SU-DHL-6 (cell line): ENCODE measurements around the gene NHLRC4.

Experiments used
- H2AFZ ChIP-seq: fragments of 200-600 bp; sonication (generic); 2 replicates; pipeline ENCODE4 v1.6.1; 2014; ENCODE audit warnings: low read depth, mild to moderate bottlenecking, moderate library complexity, mixed read lengths, antibody characterized with exemption, low read length; ENCODE audit not compliant: severe bottlenecking
- H3F3A ChIP-seq: fragments of 200-600 bp; shearing (Covaris generic); 2 replicates; pipeline ENCODE4 v1.6.0; 2016; ENCODE audit warnings: antibody characterized with exemption, mild to moderate bottlenecking; ENCODE audit not compliant: insufficient read depth
- H3K27ac ChIP-seq: fragments of 200-600 bp; sonication (generic); 2 replicates; pipeline ENCODE4 v1.5.1; 2016; ENCODE audit warnings: low read depth, mild to moderate bottlenecking, low read length, moderate library complexity, mixed read lengths
- H3K27me3 ChIP-seq: fragments of 200-600 bp; sonication (generic), shearing (Covaris generic); 2 replicates; pipeline ENCODE4 v1.6.0; 2014; ENCODE audit warnings: mild to moderate bottlenecking, low read length
- H3K36me3 ChIP-seq: fragments of 200-600 bp; sonication (generic); 2 replicates; pipeline ENCODE4 v1.6.1; 2014; ENCODE audit warnings: mild to moderate bottlenecking, low read length, mixed read lengths
- H3K4me2 ChIP-seq: fragments of 300-600, 200-600 bp; shearing (Covaris generic), sonication (generic); 2 replicates; pipeline ENCODE4 v1.6.0; 2014; ENCODE audit warnings: low read length, low read depth, mild to moderate bottlenecking; ENCODE audit not compliant: poor library complexity, severe bottlenecking
- H3K4me3 ChIP-seq: fragments of 200-600 bp; sonication (generic); 2 replicates; pipeline ENCODE4 v1.5.1; 2014; ENCODE audit warnings: antibody characterized with exemption, low read length, mild to moderate bottlenecking, mixed read lengths; ENCODE audit not compliant: insufficient read depth, poor library complexity, severe bottlenecking
- H3K79me2 ChIP-seq: fragments of 200-600 bp; sonication (generic); 2 replicates; pipeline ENCODE4 v1.6.1; 2014; ENCODE audit warnings: mild to moderate bottlenecking, low read length, moderate library complexity; ENCODE audit not compliant: insufficient read depth
- H3K9ac ChIP-seq: fragments of 200-600 bp; sonication (generic); 2 replicates; pipeline ENCODE4 v1.7.0; 2014; ENCODE audit warnings: mild to moderate bottlenecking, low read length
- H3K9me2 ChIP-seq: fragments of 200-600 bp; sonication (generic); replicated peaks from 2 replicates; pipeline ENCODE4 v1.6.1; 2014; ENCODE audit warnings: low read length; ENCODE audit not compliant: insufficient read depth
- H3K9me3 ChIP-seq: fragments of 200-600 bp; sonication (generic); 2 replicates; pipeline ENCODE4 v1.6.1; 2014; ENCODE audit warnings: low read length, mixed read lengths; ENCODE audit not compliant: insufficient read depth
- H4K20me1 ChIP-seq: fragments of 200-600 bp; sonication (generic); 2 replicates; pipeline ENCODE4 v1.6.1; 2014; ENCODE audit warnings: low read depth, mild to moderate bottlenecking, antibody characterized with exemption, low read length, moderate library complexity, mixed read lengths
- CTCF ChIP-seq: fragments of 200-600 bp; sonication (generic); IDR thresholded peaks from one replicate; pipeline ENCODE4 v1.5.1; 2017; ENCODE audit warnings: antibody characterized with exemption, mild to moderate bottlenecking, low read length, moderate library complexity; ENCODE audit not compliant: insufficient read depth, poor library complexity, severe bottlenecking
- EZH2phosphoT487 ChIP-seq: fragments of 200-600 bp; sonication (generic), shearing (Covaris generic); conservative IDR thresholded peaks from 2 replicates; pipeline ENCODE4 v1.6.1; 2018; ENCODE audit warnings: mild to moderate bottlenecking, antibody characterized with exemption, low read length, moderate library complexity, mixed read lengths

The NHLRC4 gene

GRCh38 chr16:540645-541340 is 26.0 kb upstream of the NHLRC4 start:
- H4K20me1 ChIP-seq: no peaks in the 10 kb centered on the region

GRCh38 chr16:543301-544164 is 23.3 kb upstream of the NHLRC4 start:
- Histone ChIP-seq H4K20me1 (no peaks in the 10 kb centered on the region), H3K4me2 (no peak overlapping the region), H3K36me3 (no peaks in the 10 kb centered on the region), H3K79me2 (peaks cover 28% of the 10 kb centered on the region; the same call in 1 of the 2 replicates), H3K9me3 (no peaks in the 10 kb centered on the region), H3K9me2 (no peaks in the 10 kb centered on the region), H3K9ac (no peak overlapping the region), H3K27me3 (no peaks in the 10 kb centered on the region), H3F3A (no peaks in the 10 kb centered on the region), H2AFZ (no peak overlapping the region), H3K27ac (no peak overlapping the region), H3K4me3 (no peak overlapping the region)
- no peak for TF ChIP-seq CTCF
- TF ChIP-seq EZH2phosphoT487: no peak

More at GRCh38 chr16:540645-541340, 26.0 kb upstream of the NHLRC4 start:
- peaks cover 32% of the 10 kb centered on the region; the same call in 1 of the 2 replicates for H3K79me2 ChIP-seq
- H3K4me3 ChIP-seq: no peak overlapping the region
- H3K9ac ChIP-seq: no peak overlapping the region
- H2AFZ ChIP-seq: no peak overlapping the region
- H3K4me2 ChIP-seq: no peak overlapping the region
- H3K9me3 ChIP-seq: no peaks in the 10 kb centered on the region
- no peaks in the 10 kb centered on the region for H3K27me3 ChIP-seq
- H3F3A ChIP-seq: no peaks in the 10 kb centered on the region
- H3K36me3 ChIP-seq: no peaks in the 10 kb centered on the region
- no peaks in the 10 kb centered on the region for H3K9me2 ChIP-seq
- TF ChIP-seq CTCF: no peak
- TF ChIP-seq EZH2phosphoT487: no peak
- no peak overlapping the region for H3K27ac ChIP-seq

- H3K4me2 ChIP-seq: no peak overlapping the region
- TF ChIP-seq EZH2phosphoT487: no peak
- TF ChIP-seq CTCF: no peak
- H2AFZ ChIP-seq: no peak overlapping the region
- no peaks in the 10 kb centered on the region for H3K36me3 ChIP-seq
- H3K27ac ChIP-seq: no peak overlapping the region
- no peak overlapping the region for H3K9ac ChIP-seq
- no peaks in the 10 kb centered on the region for H3K9me2 ChIP-seq
- H3F3A ChIP-seq: no peaks in the 10 kb centered on the region
- peaks cover 26% of the 10 kb centered on the region; the same call in 1 of the 2 replicates for H3K79me2 ChIP-seq
- no peaks in the 10 kb centered on the region for H4K20me1 ChIP-seq
- H3K27me3 ChIP-seq: no peaks in the 10 kb centered on the region
- no peak overlapping the region for H3K4me3 ChIP-seq
- no peaks in the 10 kb centered on the region for H3K9me3 ChIP-seq
Measured at GRCh38 chr16:544517-544916, 22.3 kb upstream of the NHLRC4 start.
